Measurements from ENCODE around the gene PITPNC1. TPM values are rescaled to one million over a fixed set of nuclear protein-coding genes. Genes with fewer than 3 reads are reported as not detected.
"Not testable (repeated sequence)": the region's sequence is repeated elsewhere in the genome, so short reads cannot be mapped to it uniquely, and the experiment has no call there.

The PITPNC1 gene
- total RNA-seq, 1 experiment from 2014 or later, result 40.6 TPM

- peak; percentile 36 for DNase-seq (ENCODE audit: low spot score)
Observed at GRCh38 chr17:67369676-67370075, 7.4 kb upstream of the PITPNC1 start.

- DNase-seq (ENCODE audit: low spot score), result peak; percentile 75
Observed at GRCh38 chr17:67372751-67373150, 4.3 kb upstream of the PITPNC1 start.

- peak; percentile 96 for DNase-seq (ENCODE audit: low spot score)
Observed at GRCh38 chr17:67374329-67375053, 2.6 kb upstream of the PITPNC1 start.

GRCh38 chr17:67375054-67375427 lies 2.0 kb upstream of the PITPNC1 start:
- no peak for DNase-seq (ENCODE audit: low spot score)

- no peak for DNase-seq (ENCODE audit: low spot score)
Observed at GRCh38 chr17:67375716-67376115, 1.4 kb upstream of the PITPNC1 start.

GRCh38 chr17:67376415-67376736 lies 705 bp upstream of the PITPNC1 start:
- DNase-seq (ENCODE audit: low spot score), result no peak

GRCh38 chr17:67377488-67378453 lies 690 bp downstream of the PITPNC1 start:
- peak; percentile 69 for DNase-seq (ENCODE audit: low spot score)

GRCh38 chr17:67378454-67379250 lies 1.6 kb downstream of the PITPNC1 start:
- peak; percentile 91 for DNase-seq (ENCODE audit: low spot score)

- DNase-seq (ENCODE audit: low spot score), result no peak
Observed at GRCh38 chr17:67379251-67379630, 2.2 kb downstream of the PITPNC1 start.

- DNase-seq (ENCODE audit: low spot score), result no peak
Observed at GRCh38 chr17:67381929-67382257, 4.8 kb downstream of the PITPNC1 start.

GRCh38 chr17:67385122-67385988 lies 8.3 kb downstream of the PITPNC1 start:
- DNase-seq (ENCODE audit: low spot score), result no peak

- DNase-seq (ENCODE audit: low spot score), result peak; percentile 92
Observed at GRCh38 chr17:67386965-67387551, 10.0 kb downstream of the PITPNC1 start.

GRCh38 chr17:67388536-67388935 lies 11.5 kb downstream of the PITPNC1 start:
- not testable (repeated sequence) for DNase-seq (ENCODE audit: low spot score)

- no peak for DNase-seq (ENCODE audit: low spot score)
Observed at GRCh38 chr17:67388986-67389385, 11.9 kb downstream of the PITPNC1 start.

GRCh38 chr17:67390006-67390645 lies 13.0 kb downstream of the PITPNC1 start:
- no peak for DNase-seq (ENCODE audit: low spot score)

GRCh38 chr17:67390646-67391361 lies 13.7 kb downstream of the PITPNC1 start:
- DNase-seq (ENCODE audit: low spot score), result peak; percentile 95

GRCh38 chr17:67392111-67392510 lies 15.0 kb downstream of the PITPNC1 start:
- no peak for DNase-seq (ENCODE audit: low spot score)

GRCh38 chr17:67393809-67394397 lies 16.8 kb downstream of the PITPNC1 start:
- DNase-seq (ENCODE audit: low spot score), result no peak

- DNase-seq (ENCODE audit: low spot score), result no peak
Observed at GRCh38 chr17:67399676-67400075, 22.6 kb downstream of the PITPNC1 start.

Data from HT-29 (cell line).